Measurements from ENCODE around the gene HMG20B.

HMG20B gene

DNA sequence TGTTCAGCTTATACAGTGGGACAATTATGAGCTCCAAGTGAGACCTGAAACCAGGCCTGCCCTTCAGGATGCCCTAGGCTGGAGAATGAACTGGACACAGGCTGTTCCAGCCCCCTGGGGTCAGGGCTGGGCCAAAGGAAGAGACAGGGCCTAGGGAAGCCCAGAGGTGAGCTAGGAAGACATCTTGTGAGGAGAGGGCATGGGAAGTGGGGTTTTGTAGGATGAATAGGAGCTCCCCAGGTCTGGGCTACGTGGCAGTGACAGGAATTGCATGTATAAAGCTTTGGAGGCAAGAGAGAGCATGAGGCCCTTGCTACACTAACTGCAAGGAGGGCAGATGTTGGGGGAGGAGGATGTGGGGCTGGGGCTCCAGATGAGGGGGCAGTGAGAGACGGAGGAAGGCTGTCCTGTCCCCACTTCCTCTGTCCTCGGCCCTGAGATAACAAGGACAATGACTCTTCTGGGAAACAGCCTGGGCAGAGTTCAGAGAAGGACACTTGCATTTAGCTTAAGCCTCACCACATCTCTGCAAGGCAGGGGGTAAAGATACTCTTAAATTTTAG, 35.4 kb downstream of the HMG20B start:
- DNase-seq = no peak

DNA sequence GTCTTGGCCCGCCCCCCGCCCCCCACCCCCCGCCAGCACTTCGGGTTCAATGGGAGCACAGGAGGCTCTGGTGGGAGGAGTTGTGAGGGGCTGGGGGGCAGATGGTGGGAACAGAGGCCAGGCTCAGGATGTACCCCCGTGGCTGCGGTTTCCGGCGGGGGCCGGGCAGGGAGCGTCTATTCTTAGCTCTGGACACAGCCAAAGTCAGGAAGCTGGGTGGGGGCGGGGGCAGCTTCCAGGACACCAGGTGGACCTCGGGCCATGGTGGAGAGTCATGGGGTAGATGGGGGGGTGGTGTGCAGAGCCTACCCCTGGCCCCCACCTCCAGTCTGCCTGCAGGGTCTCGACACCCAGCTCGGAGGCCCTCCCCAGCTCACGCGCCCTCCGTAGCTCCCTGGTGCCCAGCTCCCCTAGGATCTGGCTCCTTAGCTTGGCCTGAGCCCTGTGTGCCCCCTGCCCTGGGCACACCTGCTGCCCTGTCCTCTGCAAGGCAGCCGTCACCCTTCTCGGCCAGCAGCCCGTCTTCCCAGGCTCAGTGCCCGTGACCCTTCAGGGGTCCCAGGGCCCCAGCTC, 36.1 kb downstream of the HMG20B start:
- DNase-seq = no peak

DNA sequence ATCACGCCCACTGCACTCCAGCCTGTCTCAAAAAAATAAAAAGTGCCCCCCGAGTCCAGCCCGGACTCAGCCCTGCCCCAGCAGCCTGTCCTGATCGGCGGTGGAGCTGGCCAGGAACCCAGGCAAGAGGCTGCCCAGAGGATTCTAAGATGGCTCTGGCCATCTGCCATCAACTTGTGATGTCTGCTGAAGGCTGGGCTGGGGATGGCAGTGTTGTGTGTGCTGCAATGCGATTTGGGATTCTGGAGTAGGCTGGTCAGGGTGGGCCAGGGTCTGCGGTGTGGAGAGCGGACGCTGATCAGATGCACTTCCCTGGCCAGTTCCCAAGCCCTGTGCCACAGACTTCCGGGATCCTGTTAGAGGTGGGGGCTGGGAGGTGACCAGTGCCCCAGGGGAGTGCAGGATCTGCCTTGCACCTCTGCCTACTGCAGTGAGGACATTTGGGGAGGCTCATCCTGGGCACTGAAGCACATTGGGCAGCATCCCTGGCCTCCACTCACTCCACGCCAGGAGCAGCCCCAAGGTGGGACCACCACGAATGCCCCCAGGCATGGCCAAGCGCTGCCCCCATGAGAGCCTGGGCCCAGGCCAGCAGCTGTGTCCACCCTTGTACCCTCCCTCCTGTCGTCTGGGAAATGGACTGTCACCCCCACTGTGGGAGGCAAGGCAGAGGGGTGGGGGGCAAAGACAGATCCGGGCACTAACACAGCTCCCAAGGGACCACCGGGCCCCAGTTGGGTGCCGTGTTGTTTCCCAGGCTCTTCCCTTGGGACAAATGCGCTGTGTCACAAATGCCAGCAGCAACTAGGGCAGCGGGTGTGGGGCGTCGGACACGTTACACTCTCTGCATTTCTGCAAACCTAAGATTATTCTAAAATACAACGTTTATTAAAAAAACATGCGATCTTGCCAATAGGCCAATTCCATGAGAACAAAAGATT, 37.3 kb downstream of the HMG20B start:
- no peak for DNase-seq

DNA sequence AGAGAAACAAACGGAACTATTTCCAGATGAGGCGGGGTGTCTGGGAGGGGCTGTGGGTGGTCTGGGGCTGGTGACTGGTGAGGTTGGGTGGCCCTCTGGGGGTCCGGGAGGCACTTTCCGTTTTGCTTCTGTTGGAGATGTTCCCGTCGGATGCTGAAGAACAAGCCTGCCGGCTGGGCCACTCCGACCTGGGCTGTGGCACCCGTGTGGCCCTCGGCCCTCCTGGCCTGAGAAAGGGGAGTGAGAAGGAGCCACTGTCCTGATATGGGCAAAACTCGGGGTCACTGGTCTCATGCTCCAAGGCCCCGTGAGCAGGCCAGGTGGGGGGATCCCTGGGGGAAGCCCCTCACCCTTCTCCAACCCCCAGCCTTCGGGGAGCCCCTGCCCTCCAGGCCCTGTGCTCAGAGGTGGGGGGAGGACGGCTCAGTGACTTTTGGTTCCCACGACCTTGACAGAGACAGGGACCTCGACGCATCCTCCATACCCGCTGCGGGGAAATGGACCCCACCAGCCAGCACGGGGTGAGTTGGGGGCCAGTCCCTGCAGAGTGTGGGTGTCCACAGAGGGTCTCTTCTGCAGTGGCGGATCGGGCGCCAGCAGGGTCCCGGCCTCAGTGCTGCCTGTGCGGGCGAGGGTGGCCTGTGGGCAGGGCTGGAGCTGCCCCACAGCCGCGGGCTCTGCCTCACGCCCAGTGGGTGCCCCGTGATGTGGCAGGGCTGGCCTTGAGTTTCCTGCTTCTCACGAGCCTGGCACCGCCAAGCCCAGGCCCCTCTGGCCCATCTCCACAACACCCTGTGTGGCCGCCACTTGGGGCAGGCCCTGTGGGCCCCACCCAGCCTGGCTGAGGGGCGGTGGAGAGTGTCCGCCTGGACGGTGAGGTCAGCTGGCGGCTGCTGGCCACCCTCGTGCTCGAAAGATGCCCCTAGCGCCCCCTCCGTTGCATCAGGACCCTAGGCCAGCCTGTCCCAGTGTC, 38.3 kb downstream of the HMG20B start:
- no peak for DNase-seq

DNA sequence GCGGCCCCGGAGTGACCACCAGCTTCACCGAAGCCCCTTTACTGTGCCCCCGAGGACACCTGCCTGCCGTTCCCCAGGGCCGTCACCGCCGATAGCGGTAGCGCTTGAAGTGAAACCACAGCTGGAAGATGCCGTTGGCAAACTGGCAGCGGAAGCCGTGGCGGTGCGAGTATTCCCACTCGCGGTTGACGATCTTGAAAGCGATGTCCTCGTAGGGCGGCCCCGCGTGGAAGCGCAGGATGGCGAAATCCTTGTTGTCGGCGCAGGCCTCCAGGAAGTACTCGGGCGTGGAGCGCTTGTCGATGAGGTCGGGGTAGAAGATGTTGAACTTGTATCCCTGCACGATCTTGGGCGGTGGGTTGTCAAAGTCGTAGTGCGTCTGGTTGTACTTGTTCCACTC, 39.1 kb downstream of the HMG20B start:
- DNase-seq = no peak

DNA sequence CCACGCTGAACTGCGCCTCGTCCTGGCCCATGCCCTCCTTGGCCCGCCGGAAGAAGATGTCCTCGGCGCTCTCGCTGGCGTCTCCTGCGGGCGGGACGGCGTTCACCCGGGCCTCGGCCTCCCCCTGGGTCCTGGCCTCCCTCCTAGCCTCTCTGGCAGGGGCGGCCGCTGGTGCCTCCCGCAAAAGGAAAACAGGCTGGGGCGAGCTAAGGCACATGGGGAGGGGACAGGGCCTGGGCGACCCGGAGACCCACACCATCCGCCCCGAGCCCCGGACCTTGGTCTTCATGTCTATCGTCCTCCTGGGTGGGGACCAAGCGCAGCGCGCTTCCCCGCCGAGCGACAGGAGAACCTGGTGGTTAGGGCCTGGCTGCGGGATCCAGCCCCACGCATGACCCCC, 39.6 kb downstream of the HMG20B start:
- no peak for DNase-seq

DNA sequence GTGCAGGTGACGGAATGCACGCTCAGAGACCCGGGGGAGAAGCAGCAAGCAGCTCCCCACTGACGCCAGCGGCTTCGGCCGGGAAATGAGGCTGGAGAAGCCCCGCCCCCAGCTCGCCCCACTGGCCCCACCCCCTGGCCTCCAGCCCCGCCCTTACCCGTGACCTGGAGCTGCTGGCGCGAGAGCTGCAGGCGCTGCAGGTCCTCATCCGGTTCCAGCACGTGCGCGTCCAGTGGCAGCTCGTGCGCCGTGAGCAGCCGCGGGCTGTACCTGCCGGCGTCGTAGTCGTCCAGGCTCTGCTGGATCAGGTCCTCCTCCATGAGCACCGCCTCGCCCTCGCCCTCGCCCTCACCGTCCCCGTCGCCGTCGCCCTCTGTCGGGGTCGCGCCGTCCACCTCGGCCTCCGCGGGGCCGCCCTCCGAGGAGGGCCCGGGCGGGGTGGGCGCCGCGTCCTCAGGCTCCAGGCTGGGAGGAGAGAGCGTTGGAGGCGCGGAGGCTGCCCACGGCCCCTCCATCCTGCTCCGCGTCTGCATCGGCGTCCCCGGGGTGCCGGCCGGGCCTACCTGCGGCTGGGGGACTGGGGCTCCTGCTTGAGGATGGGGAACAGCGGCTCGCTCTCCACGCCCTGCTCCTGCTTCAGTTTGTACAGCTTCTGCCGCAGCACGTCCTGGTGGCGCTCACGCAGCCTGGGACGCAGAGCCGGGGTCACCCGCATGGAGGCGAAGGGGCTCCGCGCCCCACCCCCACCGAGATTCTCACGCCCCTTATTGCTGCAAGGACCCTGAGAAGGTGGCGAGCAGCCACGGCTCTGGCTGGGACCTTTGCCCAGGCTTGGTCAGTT, 40.4 kb downstream of the HMG20B start:
- DNase-seq = no peak

DNA sequence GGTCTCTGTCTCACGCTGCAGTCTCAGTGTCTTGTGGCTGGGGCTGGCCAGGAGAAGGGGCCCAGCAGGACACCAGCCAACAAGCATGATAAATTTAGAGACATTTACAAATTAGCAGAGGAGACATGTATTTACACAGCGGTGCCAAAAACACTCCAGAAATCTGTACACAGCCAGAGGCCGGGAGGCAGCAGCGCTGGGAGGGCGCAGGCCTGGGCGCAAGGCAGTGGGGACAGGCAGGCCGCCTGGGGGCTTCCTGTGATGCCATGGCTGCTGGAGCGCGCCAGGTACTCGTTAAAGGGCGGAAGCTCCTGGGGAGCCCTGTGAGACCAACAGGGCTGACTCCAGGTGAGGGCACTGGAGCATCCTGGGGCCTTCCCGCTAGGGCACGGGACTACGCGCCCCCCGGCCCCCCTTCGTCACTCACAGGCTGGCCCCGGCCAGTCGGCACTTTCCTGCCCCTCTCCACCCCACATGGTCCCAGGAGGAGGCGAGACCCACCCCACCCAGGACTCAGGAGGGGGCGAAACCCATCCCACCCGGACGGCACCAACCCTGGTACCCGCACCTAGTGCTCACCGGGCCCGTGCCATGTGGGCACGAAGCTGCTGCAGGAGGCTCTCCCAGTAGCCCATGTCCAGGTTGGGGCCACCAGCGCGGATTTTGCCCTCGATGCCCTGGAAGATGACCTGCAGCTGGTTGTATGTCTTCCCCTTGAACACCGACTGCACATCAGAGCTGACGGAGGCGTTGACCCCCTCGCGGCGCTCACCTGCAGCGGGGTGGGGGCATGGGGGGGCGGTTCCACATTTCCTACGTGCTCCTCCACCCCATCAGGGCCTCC, 41.3 kb downstream of the HMG20B start:
- no peak for DNase-seq

DNA sequence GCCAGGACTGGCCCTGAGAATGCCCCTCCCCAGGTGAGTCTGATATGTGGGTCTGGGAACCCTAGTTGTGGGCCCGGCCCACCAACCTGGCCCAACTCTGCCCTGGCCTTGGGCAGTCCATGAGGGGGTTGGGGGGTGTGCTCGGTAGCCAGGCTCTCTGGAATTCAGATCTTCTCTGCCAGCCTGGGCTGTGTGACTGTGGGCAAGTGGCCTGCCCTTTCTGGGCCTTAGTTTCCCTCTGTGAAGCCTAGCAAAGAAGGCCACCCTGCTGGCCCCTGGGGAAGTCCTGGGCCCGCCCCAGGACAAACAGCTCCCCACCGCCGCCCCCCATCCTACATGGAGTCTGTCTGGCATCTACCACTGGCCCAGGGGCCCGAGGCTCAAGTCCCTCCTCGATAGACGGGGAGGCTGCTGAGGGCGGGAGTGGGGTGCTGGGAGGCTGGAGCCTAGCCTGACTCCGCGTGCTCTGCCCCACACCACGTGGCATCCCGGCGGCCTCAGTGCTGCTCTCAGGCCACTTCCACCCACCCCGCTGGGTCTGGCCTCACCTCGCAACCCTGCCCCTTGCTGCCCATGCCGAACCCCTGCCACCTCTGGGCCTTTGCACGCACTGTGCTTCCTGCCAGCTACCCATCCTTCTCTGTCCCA, 42.2 kb downstream of the HMG20B start:
- no peak for DNase-seq

DNA sequence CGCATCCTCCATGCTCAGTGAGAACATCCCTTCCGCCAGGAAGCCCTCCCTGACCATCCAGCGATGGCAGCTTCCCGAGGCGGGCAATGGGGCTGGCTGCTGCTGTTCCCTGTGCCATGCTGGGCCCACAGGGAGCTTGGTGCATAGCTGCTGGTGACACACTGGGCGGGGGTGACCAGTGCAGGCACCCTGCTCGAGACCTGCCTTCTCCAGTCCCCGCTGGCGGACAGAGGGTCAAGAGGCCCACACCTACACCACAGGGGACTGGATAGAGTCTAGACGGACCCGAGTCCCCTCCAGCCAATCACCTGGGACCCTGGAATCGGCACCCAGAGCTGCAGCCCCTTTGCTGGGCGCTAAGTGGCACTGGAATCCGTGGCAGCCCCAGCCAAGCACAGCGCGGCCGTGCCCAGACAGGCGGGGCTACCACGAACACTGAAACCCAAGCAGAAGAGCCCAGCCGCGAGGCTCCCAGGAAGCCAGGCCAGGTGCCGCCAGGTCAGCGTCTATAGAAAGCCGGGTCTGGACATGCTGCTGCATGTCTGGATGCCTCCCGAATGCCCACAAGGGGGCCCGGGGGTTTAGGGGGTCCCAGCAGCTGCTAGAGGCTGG, 42.9 kb downstream of the HMG20B start:
- no peak for DNase-seq

DNA sequence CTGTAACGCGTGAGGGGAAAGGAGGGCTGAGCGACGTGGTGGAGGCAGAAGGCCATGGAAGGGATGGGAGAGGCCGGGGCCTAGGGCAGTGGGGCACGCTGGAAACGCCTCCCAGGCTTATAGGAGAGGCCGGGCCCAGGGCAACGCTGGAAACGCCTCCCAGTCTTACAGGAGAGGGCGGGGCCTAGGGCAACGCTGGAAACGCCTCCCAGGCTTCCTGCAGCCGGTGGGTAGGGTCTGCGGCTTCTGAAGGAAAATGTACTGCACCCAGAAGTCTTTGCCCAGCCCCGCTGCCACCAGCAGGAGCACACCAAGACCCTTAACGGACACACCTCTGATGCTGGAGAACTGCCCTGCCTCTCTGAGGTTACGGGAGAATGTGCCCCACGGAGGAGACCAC, 44.7 kb downstream of the HMG20B start:
- no peak for DNase-seq

DNA sequence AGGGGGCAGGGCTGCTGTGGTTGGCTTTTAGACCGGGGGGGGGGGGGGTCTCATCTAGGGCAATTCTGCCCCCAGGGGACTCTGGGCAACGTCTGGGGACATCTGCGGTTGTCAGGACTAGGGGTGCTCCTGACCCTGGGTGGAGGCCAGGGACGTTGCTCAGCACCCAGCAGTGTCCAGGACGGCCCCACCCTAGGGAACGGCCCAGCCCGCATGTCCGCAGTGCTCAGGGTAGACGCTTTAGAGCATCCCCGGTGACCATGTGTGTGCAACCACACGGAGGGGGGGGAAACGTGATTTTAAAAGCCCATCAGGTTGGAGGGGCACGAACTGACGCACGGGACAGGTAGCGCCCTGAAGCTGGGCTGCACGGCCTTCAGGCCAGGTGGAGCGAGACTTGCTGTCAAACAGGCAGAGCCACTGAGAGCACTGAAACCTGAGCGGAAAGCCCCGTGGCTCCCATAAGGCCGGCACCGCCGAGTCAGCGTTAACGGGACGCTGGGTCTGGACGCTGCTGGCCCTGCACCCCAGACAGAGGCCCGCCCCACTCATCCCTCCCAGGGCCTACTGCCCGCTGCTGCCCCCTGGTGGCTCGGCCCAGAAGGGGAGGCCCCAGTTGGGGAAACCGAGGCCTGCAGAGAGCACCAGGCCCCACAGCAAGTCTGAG, 45.5 kb downstream of the HMG20B start:
- DNase-seq = no peak

DNA sequence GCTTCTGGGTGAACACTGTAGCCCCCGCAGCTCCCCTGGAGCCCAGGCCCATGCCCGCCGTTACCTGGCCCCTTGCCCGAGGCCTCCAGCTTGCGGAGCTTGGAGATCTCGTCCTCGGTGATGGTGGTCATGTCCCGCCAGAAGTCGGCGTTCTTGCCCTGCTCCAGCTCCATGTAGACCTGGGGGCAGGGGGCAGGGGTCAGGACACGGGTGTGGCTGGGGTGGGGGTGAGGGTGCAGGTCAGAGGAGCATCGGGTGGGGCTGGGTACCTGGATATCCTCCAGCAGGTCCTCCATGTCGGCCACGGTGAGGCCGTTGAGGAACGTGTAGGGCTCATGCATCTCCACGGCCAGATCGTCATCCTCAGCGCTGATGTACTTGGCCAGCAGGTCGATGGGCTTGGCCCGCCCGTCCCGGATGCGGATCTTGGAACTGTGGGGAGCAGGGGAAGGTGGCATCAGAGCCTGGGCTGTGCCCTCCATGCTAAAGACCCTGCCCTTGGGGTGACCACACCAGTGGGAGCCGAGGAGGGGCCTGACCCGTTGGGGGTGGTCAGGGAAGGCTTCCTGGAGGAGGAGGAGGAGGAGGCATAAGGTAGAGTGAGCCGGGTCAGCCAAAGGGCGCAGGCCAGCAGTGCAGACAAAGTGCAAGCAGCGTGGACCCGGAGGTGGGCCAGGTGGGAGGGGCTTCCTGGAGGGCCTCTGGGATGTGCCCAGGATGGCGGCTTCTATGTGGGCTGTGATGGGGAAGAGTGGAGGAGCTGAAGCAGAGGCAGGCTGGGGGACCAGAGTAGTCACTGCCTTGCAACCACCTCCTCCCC, 46.3 kb downstream of the HMG20B start:
- no peak for DNase-seq

DNA sequence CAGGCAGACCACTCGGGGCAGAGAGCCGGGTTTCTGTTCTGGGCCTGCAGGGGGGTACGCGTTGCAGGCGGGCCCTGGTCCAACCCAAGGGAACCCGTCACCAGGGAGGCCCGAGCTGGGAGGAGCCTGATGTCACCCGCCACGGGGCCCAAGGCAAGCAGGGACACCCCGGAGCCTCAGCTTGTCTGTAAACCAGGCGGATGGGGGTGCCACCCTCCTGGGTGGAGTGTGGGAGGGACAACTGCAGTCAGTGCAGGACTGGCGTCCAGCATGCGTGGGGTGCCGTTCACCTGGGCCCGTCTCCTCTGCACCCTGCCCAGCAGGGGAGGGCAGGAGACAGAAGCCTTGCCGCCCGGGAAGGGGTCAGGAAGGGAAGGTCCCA, 46.9 kb downstream of the HMG20B start:
- no peak for DNase-seq

DNA sequence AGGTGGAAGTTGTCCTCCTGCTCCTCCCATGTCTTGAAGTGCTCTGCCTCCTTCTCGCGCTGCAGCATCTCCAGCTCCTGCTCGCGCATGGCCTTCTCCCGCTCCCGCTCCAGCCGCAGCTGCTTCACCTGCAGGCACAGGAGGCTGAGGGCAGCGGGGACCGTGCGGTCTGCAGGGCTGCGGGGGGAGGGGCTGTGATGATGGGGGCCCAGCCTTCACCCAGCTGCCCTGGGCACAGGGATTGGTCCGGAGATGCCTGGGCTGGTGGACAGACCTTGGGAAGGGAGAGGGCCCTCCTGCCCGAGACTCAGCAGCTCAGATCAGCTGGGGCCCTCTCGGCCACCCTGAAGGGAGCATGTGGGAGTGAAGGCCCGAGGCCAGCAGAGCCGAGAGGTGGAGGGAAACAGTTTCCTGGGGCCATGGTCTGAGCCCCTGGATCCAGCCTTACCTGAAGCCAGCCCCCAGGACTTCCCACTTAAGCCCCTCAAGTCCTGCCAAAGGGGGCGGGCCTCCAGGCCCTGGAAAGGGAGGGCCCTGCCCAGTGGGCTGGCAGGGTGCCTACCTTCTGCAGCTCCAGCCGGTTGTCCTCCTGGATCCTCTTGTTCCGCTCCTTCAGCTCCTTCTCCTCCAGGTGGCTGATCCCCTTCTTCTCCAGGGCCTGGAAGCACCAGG, 47.5 kb downstream of the HMG20B start:
- DNase-seq = no peak

DNA sequence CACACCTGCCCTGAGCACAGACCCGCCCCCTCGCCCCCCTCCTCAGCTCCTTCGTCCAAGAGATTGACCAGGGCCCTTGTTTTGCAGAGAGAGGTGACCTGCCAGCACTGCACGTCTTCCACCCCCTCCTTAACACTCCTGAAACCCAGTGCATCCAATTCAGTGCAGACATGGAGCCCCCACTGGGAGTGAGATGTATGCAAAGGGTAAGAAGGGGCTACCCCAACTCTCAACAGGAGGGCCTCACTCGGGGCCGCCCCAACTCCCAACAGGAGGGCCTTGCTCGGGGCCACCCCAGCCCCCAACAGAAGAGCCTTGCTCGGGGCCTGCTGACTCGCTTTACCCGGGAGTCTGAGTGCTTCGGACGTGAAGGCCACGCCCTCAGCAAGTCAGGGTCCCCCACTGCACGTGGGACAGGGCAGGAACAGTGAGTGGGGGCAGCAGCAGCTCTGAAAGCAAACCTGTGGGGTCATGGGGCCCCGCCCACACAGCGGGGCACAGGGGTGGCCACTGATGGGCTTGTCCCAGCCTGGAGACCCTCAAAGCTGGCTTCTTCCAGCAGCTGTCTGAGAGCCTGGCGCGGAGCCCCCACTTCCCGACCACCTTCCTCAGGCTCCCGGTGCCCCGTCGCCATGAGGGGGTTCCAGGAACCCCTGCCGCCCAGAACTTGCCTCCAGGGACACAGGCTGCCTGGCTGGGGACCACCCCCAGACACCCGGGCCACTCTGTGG, 48.2 kb downstream of the HMG20B start:
- no peak for DNase-seq

DNA sequence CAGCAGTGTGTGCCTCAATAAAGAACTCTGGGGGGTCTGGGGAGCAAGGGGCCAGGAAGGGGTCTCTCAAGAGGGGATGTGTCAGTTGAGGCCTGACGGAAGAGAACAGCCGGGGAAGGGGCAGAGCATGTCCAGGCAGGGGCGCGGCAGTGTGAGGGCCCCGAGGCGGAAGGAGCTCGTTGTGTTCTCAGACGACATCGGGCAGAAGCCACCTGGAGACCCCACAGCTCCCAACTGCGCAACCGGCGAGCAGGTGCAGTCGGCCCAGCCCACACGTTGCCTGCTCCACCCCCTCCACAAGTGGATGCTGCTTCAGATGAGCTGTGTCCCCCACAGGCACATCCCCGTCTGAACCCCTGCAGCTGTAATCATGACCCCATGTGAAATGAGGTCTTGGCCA, 48.9 kb downstream of the HMG20B start:
- no peak for DNase-seq
